Measurements from ENCODE around the gene TBC1D14.
"Not testable (repeated sequence)": the region's sequence is repeated elsewhere in the genome, so short reads cannot be mapped to it uniquely, and the experiment has no call there.

TBC1D14 gene

GRCh38 chr4:6961496-6962210, 52.0 kb downstream of the TBC1D14 start:
- DNase-seq: peak in 1 of 10 donors; percentile 81
- intact Hi-C loops (cut with DNase I): no loop called here

- intact Hi-C loops (cut with DNase I): no loop called here
- peak in 5 of 10 donors; percentile 35 to 89 (median 57) for DNase-seq
Observed at GRCh38 chr4:6962211-6963041, 52.8 kb downstream of the TBC1D14 start.

GRCh38 chr4:6963139-6963611, 53.5 kb downstream of the TBC1D14 start:
- intact Hi-C loops (cut with DNase I): no loop called here
- peak in 2 of 10 donors; percentile 75 to 86 for DNase-seq

- DNase-seq: peak in 1 of 10 donors; percentile 18
- intact Hi-C loops (cut with DNase I): no loop called here
Observed at GRCh38 chr4:6964858-6965257, 55.2 kb downstream of the TBC1D14 start.

- intact Hi-C loops (cut with DNase I): no loop called here
- no peak for DNase-seq
Observed at GRCh38 chr4:6965329-6965728, 55.7 kb downstream of the TBC1D14 start.

- intact Hi-C loops (cut with DNase I): no loop called here
- DNase-seq: peak in 1 of 10 donors; percentile 63
Observed at GRCh38 chr4:6967846-6968340, 58.3 kb downstream of the TBC1D14 start.

GRCh38 chr4:6968496-6968895, 58.9 kb downstream of the TBC1D14 start:
- intact Hi-C loops (cut with DNase I): no loop called here
- peak in 1 of 10 donors; percentile 73 for DNase-seq

GRCh38 chr4:6969826-6970800, 60.5 kb downstream of the TBC1D14 start:
- peak in 1 of 10 donors; percentile 24 for DNase-seq
- intact Hi-C loops (cut with DNase I): no loop called here

GRCh38 chr4:6971536-6972374, 62.1 kb downstream of the TBC1D14 start:
- intact Hi-C loops (cut with DNase I): no loop called here
- DNase-seq: peak in 3 of 10 donors; percentile 53 to 88 (median 62)

- intact Hi-C loops (cut with DNase I): no loop called here
- peak in 1 of 10 donors; percentile 49 for DNase-seq
Observed at GRCh38 chr4:6972375-6972650, 62.7 kb downstream of the TBC1D14 start.

- no peak for DNase-seq
Observed at GRCh38 chr4:6972911-6973310, 63.3 kb downstream of the TBC1D14 start.

GRCh38 chr4:6974138-6974848, 64.7 kb downstream of the TBC1D14 start:
- intact Hi-C loops (cut with DNase I): no loop called here
- DNase-seq: peak; percentile 59 to 96 (median 86)

More at GRCh38 chr4:6972911-6973310, 63.3 kb downstream of the TBC1D14 start:
- intact Hi-C loops (cut with DNase I): no loop called here

- intact Hi-C loops (cut with DNase I); DNase-seq: not testable (repeated sequence)
Observed at GRCh38 chr4:6977846-6978245, 68.2 kb downstream of the TBC1D14 start.

GRCh38 chr4:6983544-6984142, 74.0 kb downstream of the TBC1D14 start:
- intact Hi-C loops (cut with DNase I): loop anchor here (10.0 kb wide), 1 partner anchor 259 kb away; no protein-coding TSS in a partner anchor
- DNase-seq: no peak

GRCh38 chr4:6984612-6985425, 75.2 kb downstream of the TBC1D14 start:
- peak in 2 of 10 donors; percentile 64 to 78 for DNase-seq
- intact Hi-C loops (cut with DNase I): loop anchor here (10.0 kb wide), 1 partner anchor 260 kb away; no protein-coding TSS in a partner anchor

GRCh38 chr4:6986072-6986780, 76.6 kb downstream of the TBC1D14 start:
- intact Hi-C loops (cut with DNase I): loop anchor here (10.0 kb wide), 1 partner anchor 261 kb away; no protein-coding TSS in a partner anchor
- DNase-seq: peak in 6 of 10 donors; percentile 48 to 93 (median 55)

All from posterior cingulate gyrus (tissue), 11 donors.